ENCODE measurements around the gene CACNA1S. TPM values are rescaled to one million over a fixed set of nuclear protein-coding genes. Genes with fewer than 3 reads are reported as not detected.

The CACNA1S gene
- total RNA-seq, 1 donor from 2014 or later: 0.05 TPM

GRCh38 chr1:201092738-201093137 is 19.5 kb downstream of the CACNA1S start:
- H3K4me1 Mint-ChIP-seq (ENCODE audit: low read depth): no peaks in the 10 kb centered on the region
- no peak for DNase-seq (ENCODE audit: low spot score, unreplicated experiment)
- H3K27me3 Mint-ChIP-seq: peaks cover 21% of the 10 kb centered on the region
- no peak overlapping the region for H3K4me3 Mint-ChIP-seq (ENCODE audit: low read depth)
- TF ChIP-seq CTCF (IDR thresholded peaks at IDR 0.05; ENCODE audit: unreplicated experiment): no peak
- no peaks in the 10 kb centered on the region for H3K36me3 Mint-ChIP-seq (ENCODE audit: insufficient read depth)
- H3K9me3 Mint-ChIP-seq (ENCODE audit: low read depth): no peaks in the 10 kb centered on the region
- H3K27ac Mint-ChIP-seq: no peak overlapping the region

GRCh38 chr1:201091256-201091655 is 21.0 kb downstream of the CACNA1S start:
- no peak overlapping the region for H3K4me3 Mint-ChIP-seq (ENCODE audit: low read depth)
- H3K27ac Mint-ChIP-seq: no peak overlapping the region
- no peak for TF ChIP-seq CTCF (IDR thresholded peaks at IDR 0.05; ENCODE audit: unreplicated experiment)
- H3K4me1 Mint-ChIP-seq (ENCODE audit: low read depth): no peaks in the 10 kb centered on the region
- no peaks in the 10 kb centered on the region for H3K9me3 Mint-ChIP-seq (ENCODE audit: low read depth)
- H3K36me3 Mint-ChIP-seq (ENCODE audit: insufficient read depth): no peaks in the 10 kb centered on the region
- peaks cover 15% of the 10 kb centered on the region for H3K27me3 Mint-ChIP-seq
- DNase-seq (ENCODE audit: low spot score, unreplicated experiment): no peak

GRCh38 chr1:201090541-201090940 is 21.7 kb downstream of the CACNA1S start:
- no peaks in the 10 kb centered on the region for H3K4me1 Mint-ChIP-seq (ENCODE audit: low read depth)
- peaks cover 15% of the 10 kb centered on the region for H3K27me3 Mint-ChIP-seq
- no peak for DNase-seq (ENCODE audit: low spot score, unreplicated experiment)

GRCh38 chr1:201089596-201089995 is 22.6 kb downstream of the CACNA1S start:
- no peak for DNase-seq (ENCODE audit: low spot score, unreplicated experiment)
- peaks cover 15% of the 10 kb centered on the region for H3K27me3 Mint-ChIP-seq
- no peak overlapping the region for H3K27ac Mint-ChIP-seq
- no peaks in the 10 kb centered on the region for H3K36me3 Mint-ChIP-seq (ENCODE audit: insufficient read depth)
- TF ChIP-seq CTCF (IDR thresholded peaks at IDR 0.05; ENCODE audit: unreplicated experiment): no peak
- no peaks in the 10 kb centered on the region for H3K4me1 Mint-ChIP-seq (ENCODE audit: low read depth)
- no peak overlapping the region for H3K4me3 Mint-ChIP-seq (ENCODE audit: low read depth)
- H3K9me3 Mint-ChIP-seq (ENCODE audit: low read depth): no peaks in the 10 kb centered on the region

More at GRCh38 chr1:201090541-201090940, 21.7 kb downstream of the CACNA1S start:
- no peak for TF ChIP-seq CTCF (IDR thresholded peaks at IDR 0.05; ENCODE audit: unreplicated experiment)
- H3K4me3 Mint-ChIP-seq (ENCODE audit: low read depth): no peak overlapping the region
- no peaks in the 10 kb centered on the region for H3K9me3 Mint-ChIP-seq (ENCODE audit: low read depth)
- no peaks in the 10 kb centered on the region for H3K36me3 Mint-ChIP-seq (ENCODE audit: insufficient read depth)
- no peak overlapping the region for H3K27ac Mint-ChIP-seq

- DNase-seq (ENCODE audit: low spot score, unreplicated experiment): no peak
- no peaks in the 10 kb centered on the region for H3K4me1 Mint-ChIP-seq (ENCODE audit: low read depth)
- no peaks in the 10 kb centered on the region for H3K9me3 Mint-ChIP-seq (ENCODE audit: low read depth)
- H3K4me3 Mint-ChIP-seq (ENCODE audit: low read depth): no peak overlapping the region
- TF ChIP-seq CTCF (IDR thresholded peaks at IDR 0.05; ENCODE audit: unreplicated experiment): no peak
- H3K36me3 Mint-ChIP-seq (ENCODE audit: insufficient read depth): no peaks in the 10 kb centered on the region
- no peak overlapping the region for H3K27ac Mint-ChIP-seq
- H3K27me3 Mint-ChIP-seq: peaks cover 14% of the 10 kb centered on the region
These were observed 23.2 kb downstream of the CACNA1S start for GRCh38 chr1:201088901-201089525.

Measured in progenitor cell of endocrine pancreas (in vitro differentiated cells).